HG03457 (cell line): ENCODE results near the gene RXYLT1.
"Not testable (repeated sequence)": the region's sequence is repeated elsewhere in the genome, so short reads cannot be mapped to it uniquely, and the experiment has no call there.

Experiments used
- ATAC-seq: cut with Tn5 transposase; IDR thresholded peaks from one replicate; pipeline ENCODE4 v1.9.1; 2021; ENCODE audit warnings: moderate number of reproducible peaks; ENCODE audit not compliant: unreplicated experiment

The RXYLT1 gene

DNA sequence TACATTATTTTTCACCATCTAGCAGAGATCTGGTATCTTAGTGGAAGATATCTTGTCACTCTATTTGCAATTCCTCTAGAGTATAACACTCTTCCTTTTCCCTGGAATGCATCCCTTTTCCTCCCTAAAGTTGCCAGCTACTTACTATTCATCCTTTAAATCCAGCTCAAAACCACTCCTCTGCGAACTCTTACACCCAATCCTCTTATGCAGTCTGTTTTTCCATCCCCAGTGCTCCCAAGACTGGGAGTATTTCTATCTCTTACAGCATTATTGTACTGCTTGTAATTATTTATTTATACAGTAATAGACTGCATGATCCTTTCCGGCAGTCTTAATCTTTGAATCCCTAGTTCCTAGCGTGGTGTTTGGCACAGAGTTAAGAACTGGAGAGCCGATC is 61.9 kb downstream of the RXYLT1 start:
- no peak for ATAC-seq

DNA sequence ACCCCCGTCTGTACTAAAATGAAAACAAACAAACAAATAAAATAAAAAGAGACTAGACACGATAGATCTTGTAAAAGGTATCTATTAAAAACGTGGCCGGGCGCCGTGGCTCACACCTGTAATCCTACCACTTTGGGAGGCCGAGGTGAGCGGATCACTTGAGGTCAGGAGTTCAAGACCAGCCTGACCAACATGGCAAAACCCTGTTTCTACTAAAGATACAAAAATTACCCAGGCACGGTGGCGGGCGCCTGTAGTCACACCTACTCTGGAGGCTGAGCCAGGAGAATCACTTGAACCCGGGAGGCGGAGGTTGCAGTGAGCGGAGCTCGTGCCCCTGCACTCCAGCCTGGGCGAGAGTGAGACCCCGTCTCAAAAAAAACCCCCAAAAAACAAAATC is 63.0 kb downstream of the RXYLT1 start:
- ATAC-seq: not testable (repeated sequence)

DNA sequence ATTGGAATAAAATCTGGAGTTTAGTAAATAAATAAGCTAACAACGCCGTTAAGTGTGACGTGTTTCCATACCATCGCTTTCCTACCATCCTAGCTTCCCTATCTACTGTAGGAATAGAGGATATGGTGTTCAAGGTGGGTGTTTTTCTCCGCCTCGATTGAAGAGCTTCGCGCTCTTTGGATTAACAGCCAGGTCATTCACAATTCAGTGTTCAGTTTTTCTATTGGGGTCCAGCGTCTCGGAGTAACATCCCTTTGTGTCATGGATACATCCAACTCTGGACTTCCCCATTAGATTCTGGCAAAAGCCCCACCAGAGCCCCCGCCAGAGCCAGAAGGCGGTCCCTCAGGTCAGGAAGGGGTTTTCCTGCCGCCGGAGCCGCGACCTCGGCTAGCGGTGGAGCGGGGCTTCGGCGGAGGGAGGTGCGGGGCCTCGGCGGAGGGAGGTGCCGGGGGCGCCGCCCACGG is 63.6 kb downstream of the RXYLT1 start:
- no peak for ATAC-seq

DNA sequence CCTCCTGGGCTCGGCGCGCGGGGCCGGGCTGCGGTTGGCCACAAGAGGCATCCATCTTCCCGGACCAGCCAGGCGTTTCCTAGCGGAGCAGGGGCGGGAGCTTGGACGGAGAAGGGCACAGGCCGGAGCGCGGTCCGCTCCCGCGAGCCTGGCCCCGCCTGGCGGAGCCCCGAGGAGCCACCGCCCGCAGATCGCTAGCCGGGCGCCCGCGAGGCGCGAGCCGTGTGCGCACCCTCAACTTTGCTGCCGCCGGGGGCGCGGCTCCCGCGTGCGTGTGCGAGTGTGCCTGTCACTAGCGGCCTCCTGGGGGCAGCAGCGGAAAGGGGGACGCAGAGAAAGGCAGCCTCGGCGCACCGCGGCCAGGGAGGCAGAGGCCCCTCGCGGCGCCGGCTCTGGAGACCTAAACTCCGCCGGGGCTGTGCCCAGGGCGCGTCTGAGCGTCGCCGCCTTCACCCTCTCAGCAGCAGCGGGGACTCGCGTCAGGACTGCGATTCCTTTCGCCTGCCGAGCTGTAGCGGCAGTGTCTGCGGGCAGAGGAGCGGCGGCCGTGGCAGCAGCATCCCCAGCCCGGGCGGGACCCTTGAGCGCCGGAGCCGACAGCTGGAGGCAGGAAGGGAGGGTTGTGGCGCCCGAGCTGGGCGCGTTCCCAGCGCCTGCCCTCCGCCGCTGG is 64.1 kb downstream of the RXYLT1 start:
- ATAC-seq: peak; percentile 96

DNA sequence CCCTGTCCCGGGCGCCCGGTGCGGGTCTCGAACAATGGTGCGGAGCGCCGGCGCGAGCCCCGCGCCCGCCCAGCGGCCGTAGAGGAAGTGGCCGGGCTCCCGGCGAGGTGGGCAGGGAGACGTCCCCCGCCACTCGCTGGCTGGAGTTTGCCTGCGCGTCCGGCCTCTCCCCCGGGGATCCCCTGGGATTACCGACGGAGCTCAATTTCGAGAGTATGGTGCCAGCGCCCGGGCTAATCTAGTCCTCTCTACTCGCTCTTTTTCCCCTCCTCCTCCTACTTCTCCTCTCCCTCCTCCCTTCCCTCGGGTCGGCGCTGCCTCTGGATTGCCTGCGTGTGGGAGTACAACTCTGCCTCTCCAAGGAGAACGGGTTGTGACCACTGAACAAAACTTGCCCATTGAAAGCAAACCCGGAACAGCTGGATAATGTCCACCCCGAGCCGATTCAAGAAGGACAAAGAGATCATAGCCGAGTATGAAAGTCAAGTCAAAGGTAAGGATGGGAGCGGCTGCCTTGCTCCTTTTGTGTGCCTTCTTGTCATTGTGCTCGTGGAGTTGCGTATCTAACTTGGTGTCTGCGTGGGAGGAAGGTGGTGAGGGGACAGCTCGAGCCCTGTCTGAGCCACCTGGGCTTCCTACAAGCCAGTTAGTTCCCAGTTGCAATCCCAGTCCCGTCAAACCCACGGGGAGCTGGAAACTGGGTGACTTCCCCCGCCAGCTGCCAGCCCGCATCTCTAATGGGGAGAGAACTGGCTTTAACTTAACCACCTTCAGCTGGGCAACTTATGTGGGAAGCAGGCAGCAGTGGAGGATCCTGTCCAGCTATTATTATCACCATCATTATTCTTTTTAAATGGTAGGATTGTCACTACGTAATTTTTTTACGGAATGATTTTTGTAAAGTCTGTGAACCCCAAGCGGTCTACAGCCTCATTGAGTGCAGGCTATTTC is 65.0 kb downstream of the RXYLT1 start, which contains the start of gene SRGAP1:
SRGAP1 (plus strand) TSS at position 310 of the 951 bp plus-strand sequence; CDS start at position 427, 117 bp downstream.
- ATAC-seq: peak; percentile 18

DNA sequence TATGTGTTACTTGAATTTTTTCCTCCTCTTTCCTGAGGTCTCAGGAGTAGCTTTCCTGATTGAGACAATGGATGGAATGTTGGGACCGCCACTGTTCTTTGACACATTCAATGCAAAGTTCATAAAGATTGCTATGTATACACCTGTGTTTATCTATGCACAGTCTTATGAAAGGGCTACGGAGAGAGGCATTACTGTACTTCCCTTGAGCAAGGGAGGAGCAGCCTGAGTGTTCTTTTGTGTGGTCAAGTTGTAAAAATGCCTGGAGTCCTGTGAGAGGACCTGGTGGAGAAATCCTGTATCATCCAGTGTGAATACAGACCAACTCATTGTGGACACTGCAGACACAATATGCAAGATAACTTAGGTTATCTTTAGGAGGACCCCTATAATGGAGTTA is 66.0 kb downstream of the RXYLT1 start:
- ATAC-seq: no peak

DNA sequence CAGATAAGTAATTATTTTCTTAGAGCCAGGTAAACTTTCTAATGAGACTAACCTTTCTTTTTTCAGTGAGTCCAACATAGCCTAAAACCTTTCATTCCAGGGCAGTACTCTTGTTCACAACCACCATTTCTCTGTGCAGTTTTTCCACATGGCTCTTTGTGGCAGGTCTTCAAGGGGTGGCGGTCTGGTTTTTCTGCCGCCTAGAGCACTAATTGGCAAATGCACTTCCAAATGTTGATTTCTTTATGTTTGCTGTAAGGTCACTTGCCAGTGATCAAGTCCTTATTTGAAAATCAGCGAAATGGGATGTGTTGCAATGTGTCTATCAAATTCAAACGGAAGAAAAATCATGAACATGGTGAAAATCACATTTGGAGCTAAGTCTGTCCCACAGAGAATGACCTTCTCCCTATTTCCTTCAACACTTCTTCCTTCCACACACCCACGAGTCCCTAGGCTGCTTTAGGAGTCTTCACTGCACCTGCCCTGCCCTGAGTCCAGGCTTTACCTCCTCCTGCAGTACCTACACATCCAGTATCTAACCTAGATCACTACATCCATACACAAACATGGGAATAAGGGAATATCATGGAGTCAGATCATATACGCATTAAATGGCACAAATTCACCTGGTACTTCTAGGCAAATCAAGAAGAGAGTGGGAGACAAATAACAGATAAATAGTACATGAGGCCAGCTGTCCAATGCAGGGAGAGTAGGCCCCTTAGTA is 66.7 kb downstream of the RXYLT1 start:
- ATAC-seq: no peak

DNA sequence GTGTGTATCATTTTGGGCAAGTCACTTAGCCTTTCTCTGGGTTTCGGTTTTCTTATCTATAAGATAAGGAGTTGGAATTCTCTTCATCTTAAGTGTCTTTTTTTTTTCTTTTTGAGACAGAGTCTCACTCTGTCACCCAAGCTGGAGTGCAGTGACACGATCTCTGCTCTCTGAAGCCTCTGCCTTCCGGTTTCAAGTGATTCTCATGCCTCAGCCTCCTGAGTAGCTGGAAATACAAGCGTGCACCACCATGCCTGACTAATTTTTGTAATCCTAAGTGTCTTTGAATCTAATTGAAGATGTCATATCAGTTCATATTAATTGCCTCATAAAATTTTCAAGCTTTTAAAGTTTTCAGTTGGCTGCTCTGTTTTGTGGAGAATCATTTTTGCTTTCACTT is 68.7 kb downstream of the RXYLT1 start:
- no peak for ATAC-seq

DNA sequence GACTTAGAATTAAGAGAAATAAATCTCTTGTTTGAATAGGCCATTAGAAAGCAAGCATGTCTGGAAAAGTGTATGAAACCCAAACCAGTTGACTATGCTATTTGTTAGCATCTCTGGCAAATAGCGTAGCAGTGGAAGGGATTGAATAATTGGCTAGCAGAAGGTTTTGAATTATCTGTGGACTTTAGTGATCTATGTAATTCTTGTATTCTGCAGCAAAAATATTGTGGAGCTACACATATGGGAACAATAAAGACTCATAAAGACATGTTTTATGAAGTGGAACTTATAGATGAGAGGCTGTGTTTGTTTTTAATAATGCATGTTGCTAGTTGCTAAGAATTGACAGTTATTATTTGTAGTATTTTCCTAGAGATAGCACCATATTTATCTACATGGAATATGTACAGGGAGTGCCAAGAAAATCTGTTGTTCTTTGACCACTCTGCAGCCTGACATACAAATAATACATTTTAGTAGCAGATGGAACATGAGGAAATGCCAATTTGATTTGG is 69.5 kb downstream of the RXYLT1 start:
- no peak for ATAC-seq

DNA sequence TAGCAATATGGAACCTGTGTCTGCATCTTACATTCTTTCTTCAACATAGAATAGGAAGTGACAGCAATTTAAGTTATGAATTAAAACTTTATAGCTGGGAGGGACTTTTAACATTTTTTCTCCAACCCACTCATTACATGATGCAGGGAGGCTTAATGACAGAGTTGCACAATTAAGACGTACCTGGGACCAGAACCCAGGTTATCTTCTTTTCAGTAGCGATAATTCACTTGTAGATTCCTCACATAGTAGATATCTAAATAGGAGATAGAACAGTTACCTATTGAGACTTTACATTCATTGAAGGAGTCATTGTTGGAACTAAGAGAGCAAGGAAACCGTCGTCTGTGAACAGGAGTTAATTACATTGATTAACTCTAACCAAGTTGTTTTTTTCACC is 69.9 kb downstream of the RXYLT1 start:
- ATAC-seq: no peak

DNA sequence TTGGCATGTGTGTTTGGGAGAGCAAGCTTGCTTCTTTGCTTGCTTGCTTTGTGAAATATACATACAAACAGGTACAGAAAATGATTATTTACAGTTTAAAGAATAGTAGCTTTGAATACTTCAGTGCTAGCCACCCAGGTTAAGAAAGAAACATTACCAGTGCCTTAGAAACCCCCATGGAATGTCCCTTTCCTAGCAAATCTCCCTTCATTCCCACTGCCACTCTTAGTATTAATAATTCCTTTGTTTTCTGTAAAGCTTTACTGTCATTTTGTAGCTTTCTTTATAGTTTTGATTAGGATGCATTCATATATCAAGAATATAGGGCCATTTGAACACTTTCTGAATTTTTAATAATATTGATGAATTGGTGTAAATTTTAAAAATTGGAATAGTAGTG is 74.3 kb downstream of the RXYLT1 start:
- ATAC-seq: no peak

DNA sequence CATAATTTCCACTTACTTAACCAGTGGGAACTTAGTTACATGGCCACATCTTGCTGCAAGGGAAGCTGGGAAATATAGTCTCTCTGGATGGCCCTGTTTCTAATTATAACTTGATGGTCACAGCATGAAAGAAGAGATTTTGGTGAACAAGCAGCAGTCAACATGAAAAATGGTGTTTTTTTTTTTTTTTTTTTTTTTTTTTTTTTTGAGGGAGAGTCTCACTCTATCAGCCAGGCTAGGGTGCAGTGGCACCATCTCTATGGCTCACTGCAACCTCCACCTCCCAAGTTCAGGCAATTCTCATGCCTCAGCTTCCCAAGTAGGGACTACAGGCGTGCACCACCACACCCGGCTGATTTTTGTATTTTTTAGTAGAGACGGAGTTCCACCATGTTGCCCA is 75.6 kb downstream of the RXYLT1 start:
- ATAC-seq: no peak

DNA sequence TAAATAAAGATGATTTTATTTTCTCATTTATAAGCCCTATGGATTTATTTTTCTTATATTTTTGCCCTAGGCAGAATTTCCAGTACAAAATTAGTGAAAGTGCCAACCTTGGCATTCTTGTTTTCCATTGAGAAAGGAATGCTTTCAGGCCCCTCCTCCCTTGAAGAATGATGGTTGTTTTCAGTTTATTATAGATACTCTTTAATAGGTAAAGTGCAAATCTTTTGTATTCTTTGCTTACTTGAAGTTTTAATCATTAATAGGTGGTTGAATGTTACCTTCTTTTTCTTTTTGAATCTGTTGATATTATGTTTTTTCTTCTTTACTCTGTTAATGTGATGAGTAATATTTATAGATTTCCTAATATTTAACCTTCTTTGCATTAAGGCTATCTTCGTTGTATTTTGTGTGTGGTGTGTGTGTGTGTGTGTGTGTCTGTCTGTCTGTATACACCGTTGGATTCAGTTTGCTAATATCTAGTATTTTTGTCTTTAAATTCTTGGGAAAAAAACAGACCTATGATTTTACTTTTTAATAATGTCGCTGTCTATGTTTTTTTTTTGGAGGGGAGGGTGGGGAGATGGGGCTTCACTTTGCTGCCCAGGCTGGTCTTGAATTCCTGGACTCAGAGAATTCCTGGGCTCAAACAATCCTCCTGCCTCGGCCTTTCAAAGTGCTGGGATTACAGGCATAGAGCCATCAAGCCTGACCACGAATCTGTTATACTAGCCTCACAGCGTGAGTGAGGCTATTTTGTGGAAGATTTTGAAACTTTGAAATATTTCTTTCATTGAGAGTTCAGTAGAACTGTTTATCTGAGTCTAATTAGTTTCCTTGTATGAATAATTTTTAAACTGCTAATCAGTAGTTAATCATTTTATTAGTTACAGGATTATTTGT is 78.3 kb downstream of the RXYLT1 start:
- no peak for ATAC-seq
